Kidney epithelial cell (primary cell): ENCODE data around the gene EIF3K. TPM values are rescaled to one million over a fixed set of nuclear protein-coding genes. Genes with fewer than 3 reads are reported as not detected.

Experiments
- DNase-seq: peaks from one replicate; pipeline ENCODE4 v3.0.0-alpha.2; 2010; ENCODE audit warnings: low read depth
- H3K27me3 ChIP-seq: 2 replicates; pipeline ENCODE4 v1.6.0; 2011; ENCODE audit warnings: low read length; ENCODE audit not compliant: control insufficient read depth, insufficient read depth
- H3K36me3 ChIP-seq: 2 replicates; pipeline ENCODE4 v1.5.1; 2011; ENCODE audit warnings: low read length; ENCODE audit not compliant: control insufficient read depth, insufficient read depth
- H3K4me3 ChIP-seq: 2 replicates; pipeline ENCODE4 v1.5.1; 2011; ENCODE audit warnings: low read depth, mild to moderate bottlenecking, control low read depth, low read length
- total RNA-seq: library from RNA; depleted of rRNA; stranded (reverse); fragments of >200 nt; gene quantifications from 2 replicates; pipeline ENCODE4 v1.2.3, GENCODE V29; 2015
- TF ChIP-seq, protein P1 (sequence below): IDR thresholded peaks from 2 replicates; pipeline ENCODE4 v1.5.1; 2011; ENCODE audit warnings: mild to moderate bottlenecking, moderate library complexity, low read length, control low read depth, inconsistent platforms; ENCODE audit not compliant: insufficient read depth, poor library complexity, severe bottlenecking

Gene EIF3K
- total RNA-seq, 1 donor from 2014 or later = 653 TPM

- TF ChIP-seq, protein P1, sequence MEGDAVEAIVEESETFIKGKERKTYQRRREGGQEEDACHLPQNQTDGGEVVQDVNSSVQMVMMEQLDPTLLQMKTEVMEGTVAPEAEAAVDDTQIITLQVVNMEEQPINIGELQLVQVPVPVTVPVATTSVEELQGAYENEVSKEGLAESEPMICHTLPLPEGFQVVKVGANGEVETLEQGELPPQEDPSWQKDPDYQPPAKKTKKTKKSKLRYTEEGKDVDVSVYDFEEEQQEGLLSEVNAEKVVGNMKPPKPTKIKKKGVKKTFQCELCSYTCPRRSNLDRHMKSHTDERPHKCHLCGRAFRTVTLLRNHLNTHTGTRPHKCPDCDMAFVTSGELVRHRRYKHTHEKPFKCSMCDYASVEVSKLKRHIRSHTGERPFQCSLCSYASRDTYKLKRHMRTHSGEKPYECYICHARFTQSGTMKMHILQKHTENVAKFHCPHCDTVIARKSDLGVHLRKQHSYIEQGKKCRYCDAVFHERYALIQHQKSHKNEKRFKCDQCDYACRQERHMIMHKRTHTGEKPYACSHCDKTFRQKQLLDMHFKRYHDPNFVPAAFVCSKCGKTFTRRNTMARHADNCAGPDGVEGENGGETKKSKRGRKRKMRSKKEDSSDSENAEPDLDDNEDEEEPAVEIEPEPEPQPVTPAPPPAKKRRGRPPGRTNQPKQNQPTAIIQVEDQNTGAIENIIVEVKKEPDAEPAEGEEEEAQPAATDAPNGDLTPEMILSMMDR = no peak
- no peaks in the 10 kb centered on the region for H3K27me3 ChIP-seq
- DNase-seq = no peak
- peak overlapping the region; percentile 100 for H3K4me3 ChIP-seq
- no peaks in the 10 kb centered on the region for H3K36me3 ChIP-seq
Observed at GRCh38 chr19:38649305-38650171, 30.6 kb downstream of the EIF3K start.

- TF ChIP-seq, protein P1 = no peak
- Histone ChIP-seq H3K27me3 (no peaks in the 10 kb centered on the region), H3K4me3 (peak overlapping the region; percentile 100), H3K36me3 (no peaks in the 10 kb centered on the region)
- DNase-seq = no peak
Observed at GRCh38 chr19:38650172-38650775, 31.3 kb downstream of the EIF3K start.

- H3K27me3 ChIP-seq = no peaks in the 10 kb centered on the region
- peak overlapping the region; percentile 8 for H3K4me3 ChIP-seq
- TF ChIP-seq, protein P1 = no peak
- no peak for DNase-seq
- H3K36me3 ChIP-seq = no peaks in the 10 kb centered on the region
Observed at GRCh38 chr19:38650911-38651584, 32.1 kb downstream of the EIF3K start.

- no peaks in the 10 kb centered on the region for H3K36me3 ChIP-seq
- TF ChIP-seq, protein P1 = no peak
- no peak overlapping the region for H3K4me3 ChIP-seq
- DNase-seq = no peak
- no peaks in the 10 kb centered on the region for H3K27me3 ChIP-seq
Observed at GRCh38 chr19:38653028-38653571, 34.1 kb downstream of the EIF3K start.

- no peak for DNase-seq
- TF ChIP-seq, protein P1 = no peak
- Histone ChIP-seq H3K36me3 (no peaks in the 10 kb centered on the region), H3K27me3 (no peaks in the 10 kb centered on the region), H3K4me3 (no peak overlapping the region)
Observed at GRCh38 chr19:38654628-38655055, 35.7 kb downstream of the EIF3K start.
